Keratinocyte (primary cell): Measurements from ENCODE around the gene MTHFD2.

ENCODE experiments used
- CTCF ChIP-seq, 3 experiments: IDR thresholded peaks in 1 of 3; conservative IDR thresholded peaks in 1 of 3; optimal IDR thresholded peaks in 1 of 3; 2 replicates in 2 of 3; 3 replicates in 1 of 3; pipeline versions ENCODE3 to v1.5.1; 2011; ENCODE audit warnings: low read length in 3 of 3, mild to moderate bottlenecking in 3 of 3, moderate library complexity in 2 of 3, control low read depth in 1 of 3, inconsistent platforms in 1 of 3; ENCODE audit not compliant: insufficient read depth in 2 of 3; ENCODE audit errors: extremely low read depth in 1 of 3
- EZH2 ChIP-seq: IDR thresholded peaks from one replicate; pipeline ENCODE4 v1.6.1; 2012; ENCODE audit warnings: inconsistent platforms, mild to moderate bottlenecking, low read length, moderate library complexity

GRCh38 chr2:74244286-74244685 is 45.9 kb downstream of the MTHFD2 start:
- TF ChIP-seq CTCF (optimal IDR thresholded peaks at IDR 0.05 in 1 of 3, IDR thresholded peaks at IDR 0.05 in 1 of 3, conservative IDR thresholded peaks at IDR 0.05 in 1 of 3; ENCODE audit: extremely low read depth in 1 of 3, insufficient read depth in 2 of 3, low read length in 3 of 3) (no peak), EZH2 (no peak)
